WERI-Rb-1 (cell line): ENCODE data around the gene RIN2.
"Not testable (repeated sequence)": the region's sequence is repeated elsewhere in the genome, so short reads cannot be mapped to it uniquely, and the experiment has no call there.

Experiments used
- DNase-seq: peaks from one replicate; pipeline ENCODE4 v3.0.0-alpha.2; 2020
- H3K27ac ChIP-seq: fragments of 250-450 bp; sonication (Bioruptor Pico); 2 replicates; pipeline ENCODE4 v1.5.1; 2020; ENCODE audit warnings: mild to moderate bottlenecking, moderate library complexity
- H3K27me3 ChIP-seq: fragments of 250-450 bp; sonication (Bioruptor Pico); 2 replicates; pipeline ENCODE4 v1.5.1; 2021; ENCODE audit warnings: mild to moderate bottlenecking, low read depth, moderate library complexity; ENCODE audit not compliant: insufficient read depth, severe bottlenecking
- H3K36me3 ChIP-seq: fragments of 250-450 bp; sonication (Bioruptor Pico); 2 replicates; pipeline ENCODE4 v1.5.1; 2020; ENCODE audit warnings: mild to moderate bottlenecking, moderate library complexity
- H3K4me3 ChIP-seq: 2 replicates; pipeline ENCODE4 v1.5.1; 2011; ENCODE audit warnings: low read depth, mild to moderate bottlenecking, control low read depth, low read length
- H3K9me3 ChIP-seq: fragments of 250-450 bp; sonication (Bioruptor Pico); 2 replicates; pipeline ENCODE4 v1.5.1; 2021; ENCODE audit warnings: mild to moderate bottlenecking, moderate library complexity; ENCODE audit not compliant: severe bottlenecking
- CTCF ChIP-seq: IDR thresholded peaks from 2 replicates; pipeline ENCODE4 v1.5.1; 2011; ENCODE audit warnings: low read depth, mild to moderate bottlenecking, control low read depth, inconsistent platforms, low read length

Gene RIN2

DNA sequence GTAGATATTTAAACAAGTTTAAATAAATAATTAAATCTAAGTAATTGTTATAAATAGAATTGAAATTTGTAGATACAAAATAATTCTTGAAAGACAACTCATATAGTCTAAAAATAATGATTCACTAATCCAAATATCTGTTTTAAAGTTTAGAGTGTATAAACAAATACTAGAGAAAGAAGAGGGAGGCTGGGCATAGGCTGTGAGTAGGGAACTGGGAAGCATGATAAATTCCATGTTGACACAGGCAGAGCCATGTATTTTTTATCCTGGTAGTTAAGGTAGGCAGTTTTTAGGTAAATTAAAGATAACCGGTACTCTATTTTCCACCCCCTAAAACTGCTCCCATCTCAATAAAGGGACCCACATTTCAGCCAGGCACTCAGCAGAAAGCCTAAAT lies 11.7 kb upstream of the RIN2 start:
- no peaks in the 10 kb centered on the region for H3K27me3 ChIP-seq
- no peak for TF ChIP-seq CTCF
- H3K36me3 ChIP-seq: no peaks in the 10 kb centered on the region
- no peaks in the 10 kb centered on the region for H3K9me3 ChIP-seq
- DNase-seq: no peak
- no peak overlapping the region for H3K4me3 ChIP-seq
- no peak overlapping the region for H3K27ac ChIP-seq

DNA sequence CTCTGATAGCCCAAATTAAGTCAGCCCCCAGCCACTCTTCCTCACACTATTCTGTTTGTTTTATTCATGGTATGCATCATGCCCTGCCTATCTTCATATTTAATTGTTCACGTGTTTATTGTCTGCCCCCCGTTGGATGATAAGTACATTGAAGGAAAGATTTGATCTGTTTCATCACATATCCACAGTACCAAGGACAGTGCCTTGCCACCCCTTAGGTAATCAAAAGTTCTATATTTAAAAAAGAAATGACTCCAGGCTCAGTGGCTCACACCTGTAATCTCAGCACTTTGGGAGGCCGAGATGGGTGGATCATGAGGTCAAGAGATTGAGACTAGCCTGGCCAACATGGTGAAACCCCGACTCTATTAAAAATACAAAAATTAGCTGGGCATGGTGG lies 10.2 kb upstream of the RIN2 start:
- no peaks in the 10 kb centered on the region for H3K27me3 ChIP-seq
- H3K27ac ChIP-seq: no peak overlapping the region
- TF ChIP-seq CTCF: no peak
- H3K9me3 ChIP-seq: no peaks in the 10 kb centered on the region
- no peak for DNase-seq
- no peaks in the 10 kb centered on the region for H3K36me3 ChIP-seq
- no peak overlapping the region for H3K4me3 ChIP-seq

DNA sequence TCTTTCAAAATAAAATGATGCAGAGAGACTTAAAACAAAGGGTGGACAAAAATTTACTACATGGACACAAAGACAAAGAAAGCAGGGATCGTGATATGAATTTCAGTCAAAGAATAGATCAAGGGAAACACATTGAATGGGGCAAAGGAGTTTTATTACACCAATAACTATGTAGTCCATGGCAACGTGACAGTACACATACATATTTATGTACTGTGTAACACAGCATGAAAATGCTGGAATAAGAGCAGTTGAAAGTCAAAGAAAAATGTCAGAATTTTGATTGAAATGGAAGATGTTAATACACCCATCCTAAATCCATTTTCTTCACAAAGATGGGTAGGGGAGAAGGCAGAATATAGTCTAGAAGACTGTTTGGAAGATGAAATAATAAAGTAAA lies 9.4 kb upstream of the RIN2 start:
- no peak overlapping the region for H3K4me3 ChIP-seq
- H3K36me3 ChIP-seq: no peaks in the 10 kb centered on the region
- no peak for DNase-seq
- no peaks in the 10 kb centered on the region for H3K9me3 ChIP-seq
- TF ChIP-seq CTCF: no peak
- H3K27me3 ChIP-seq: no peaks in the 10 kb centered on the region
- no peak overlapping the region for H3K27ac ChIP-seq

GRCh38 chr20:19749618-19750071 lies 8.4 kb upstream of the RIN2 start:
- Histone ChIP-seq H3K27ac (no peak overlapping the region), H3K27me3 (no peaks in the 10 kb centered on the region), H3K9me3 (no peaks in the 10 kb centered on the region), H3K4me3 (no peak overlapping the region), H3K36me3 (no peaks in the 10 kb centered on the region)
- no peak for DNase-seq
- no peak for TF ChIP-seq CTCF

DNA sequence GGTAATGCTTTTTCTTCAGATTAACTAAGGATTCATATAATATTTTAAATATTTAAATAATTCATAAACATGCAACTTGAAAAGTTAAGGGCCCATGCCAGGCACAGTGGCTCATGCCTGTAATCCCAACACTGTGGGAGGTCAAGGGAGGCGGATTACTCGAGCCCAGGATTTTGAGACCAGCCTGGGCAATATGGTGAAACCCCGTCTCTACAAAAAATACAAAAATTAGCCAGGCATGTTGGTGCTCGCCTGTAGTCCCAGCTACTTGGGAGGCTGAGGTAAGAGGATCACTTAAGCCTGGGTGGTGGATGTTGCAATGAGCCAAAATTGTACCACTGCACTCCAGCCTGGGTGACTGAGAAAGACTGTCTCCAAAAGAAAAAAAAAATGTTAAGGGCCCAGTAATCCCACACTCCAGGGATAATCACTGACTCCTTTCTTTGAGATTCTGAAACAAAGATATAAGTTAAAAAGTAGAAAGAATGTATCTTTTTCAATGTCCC lies 7.9 kb upstream of the RIN2 start:
- Histone ChIP-seq H3K9me3 (no peaks in the 10 kb centered on the region), H3K4me3 (no peak overlapping the region), H3K36me3 (no peaks in the 10 kb centered on the region), H3K27ac (no peak overlapping the region), H3K27me3 (no peaks in the 10 kb centered on the region)
- TF ChIP-seq CTCF: no peak
- DNase-seq: no peak

DNA sequence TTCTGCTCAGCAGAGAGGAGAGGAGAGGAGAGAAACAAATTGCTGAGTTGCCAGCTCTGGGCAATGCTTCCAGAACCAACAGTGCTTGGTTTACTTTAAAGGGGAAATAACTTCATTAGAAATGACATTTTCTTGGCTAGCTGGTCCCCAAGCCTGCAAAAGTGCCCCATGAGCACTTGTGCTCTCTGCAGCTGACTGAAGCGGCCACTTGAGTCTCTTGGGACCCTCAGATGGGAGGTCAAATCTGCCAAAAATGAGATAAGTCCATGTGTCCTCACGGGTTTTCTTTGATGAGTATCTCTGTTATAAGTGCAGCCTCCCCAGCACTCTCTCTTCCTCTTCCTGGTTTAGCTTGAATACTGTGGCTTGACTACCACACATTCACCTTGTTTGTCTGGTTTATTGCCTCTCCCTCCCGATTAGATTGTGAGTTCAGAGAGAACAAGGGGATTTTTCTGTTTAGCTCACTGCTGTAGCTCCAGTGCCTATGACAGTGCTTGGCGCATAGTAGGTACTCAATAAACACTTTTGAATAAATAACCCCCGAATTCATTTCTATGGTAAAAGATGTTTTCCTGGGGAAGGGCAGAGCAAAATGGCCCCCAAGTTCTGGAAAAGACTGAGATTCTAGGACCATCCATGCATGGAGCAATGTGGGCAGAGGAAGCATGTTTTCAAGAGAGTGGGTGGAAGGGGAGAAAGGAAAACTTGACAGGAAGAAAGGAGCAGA lies 7.0 kb upstream of the RIN2 start:
- no peak for DNase-seq

GRCh38 chr20:19754201-19754600 lies 3.9 kb upstream of the RIN2 start:
- not testable (repeated sequence) for H3K27me3 ChIP-seq, H3K36me3 ChIP-seq, H3K27ac ChIP-seq, H3K9me3 ChIP-seq, H3K4me3 ChIP-seq, DNase-seq

More for the DNA sequence above, 7.0 kb upstream of the RIN2 start:
- H3K4me3 ChIP-seq: no peak overlapping the region
- TF ChIP-seq CTCF: no peak
- no peaks in the 10 kb centered on the region for H3K27me3 ChIP-seq
- H3K9me3 ChIP-seq: no peaks in the 10 kb centered on the region
- H3K36me3 ChIP-seq: no peaks in the 10 kb centered on the region
- no peak overlapping the region for H3K27ac ChIP-seq
